Fibroblast of villous mesenchyme (primary cell): ENCODE results near the gene ESRRA. TPM values are rescaled to one million over a fixed set of nuclear protein-coding genes. Genes with fewer than 3 reads are reported as not detected.
A peak's percentile ranks its signal among the peaks of the same experiment; 100 is the strongest.

ENCODE experiments used
- DNase-seq: peaks from one replicate; pipeline ENCODE4 v3.0.0-alpha.2; 2010; ENCODE audit warnings: low read depth
- H3K4me3 ChIP-seq: 2 replicates; pipeline ENCODE4 v1.5.1; 2011; ENCODE audit warnings: low read depth, mild to moderate bottlenecking, low read length
- CTCF ChIP-seq: IDR thresholded peaks from 2 replicates; pipeline ENCODE4 v1.5.1; 2012; ENCODE audit warnings: low read depth, mild to moderate bottlenecking, low read length; ENCODE audit not compliant: insufficient read depth
- total RNA-seq: library from RNA; depleted of rRNA; stranded (reverse); fragments of >200 nt; gene quantifications from 2 replicates; pipeline ENCODE4 v1.2.3, GENCODE V29; 2012

ESRRA gene
- total RNA-seq, 1 donor, result 23.3 TPM

- no peak for DNase-seq
- no peak for TF ChIP-seq CTCF
- H3K4me3 ChIP-seq, result no peak overlapping the region
Measured at GRCh38 chr11:64287676-64288352, 17.5 kb upstream of the ESRRA start.

- DNase-seq, result no peak
- no peak overlapping the region for H3K4me3 ChIP-seq
- no peak for TF ChIP-seq CTCF
Measured at GRCh38 chr11:64288353-64288750, 17.0 kb upstream of the ESRRA start.

- TF ChIP-seq CTCF, result no peak
- no peak overlapping the region for H3K4me3 ChIP-seq
- DNase-seq, result no peak
Measured at GRCh38 chr11:64289002-64289564, 16.2 kb upstream of the ESRRA start.

GRCh38 chr11:64290352-64291261, 14.7 kb upstream of the ESRRA start:
- no peak for TF ChIP-seq CTCF
- no peak for DNase-seq
- no peak overlapping the region for H3K4me3 ChIP-seq

GRCh38 chr11:64291262-64291751, 14.0 kb upstream of the ESRRA start, which contains the start of gene KCNK4:
KCNK4 (plus strand) TSS chr11:64291302; CDS start chr11:64293019, 1,717 bp downstream.
- TF ChIP-seq CTCF, result no peak
- DNase-seq, result no peak
- H3K4me3 ChIP-seq, result no peak within 1 kb of the TSS

GRCh38 chr11:64291752-64292459, 13.4 kb upstream of the ESRRA start:
- peak overlapping the region; percentile 23 for H3K4me3 ChIP-seq
- no peak for DNase-seq
- TF ChIP-seq CTCF, result no peak
